Stimulated activated CD8-positive, alpha-beta memory T cell treated with anti-CD3 and anti-CD28 coated beads, Interleukin-15, amount 100 ng/mL, for 48 hours (primary cell): Measurements from ENCODE around the gene LSM7.

Source experiments
- DNase-seq, 2 donors: peaks; one replicate each; pipeline ENCODE4 v3.0.0-alpha.2; 2020; ENCODE audit warnings: low read depth in 2 of 2

LSM7 gene

DNA sequence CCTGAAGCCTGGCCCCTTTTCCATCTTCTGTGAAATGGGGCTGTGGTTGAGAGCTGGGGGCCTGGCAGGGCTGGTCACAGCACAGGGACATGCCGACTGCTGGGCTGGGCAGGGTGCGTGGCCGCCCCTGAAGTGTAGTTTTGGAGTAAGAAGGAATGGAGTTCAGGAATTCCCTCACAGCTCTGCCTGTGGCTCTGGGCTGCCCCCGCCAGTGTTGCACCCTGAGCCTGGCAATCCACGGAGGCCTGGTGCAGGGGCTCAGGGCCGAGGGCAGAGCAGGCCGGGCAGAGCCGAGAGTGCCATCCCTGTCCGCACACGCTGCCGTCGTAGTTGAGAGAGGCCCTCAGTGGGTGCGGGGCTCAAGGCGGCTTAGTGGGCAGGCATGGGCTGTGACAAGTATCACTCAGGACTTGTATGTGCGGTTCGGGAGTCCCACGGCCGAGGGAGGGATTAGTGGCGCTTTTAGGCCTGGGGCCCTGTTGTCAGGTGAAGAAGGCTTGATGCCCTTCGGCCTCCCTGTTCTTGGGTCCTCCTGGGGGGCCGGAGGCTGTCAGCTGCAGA, 9.7 kb upstream of the LSM7 start:
- no peak for DNase-seq

DNA sequence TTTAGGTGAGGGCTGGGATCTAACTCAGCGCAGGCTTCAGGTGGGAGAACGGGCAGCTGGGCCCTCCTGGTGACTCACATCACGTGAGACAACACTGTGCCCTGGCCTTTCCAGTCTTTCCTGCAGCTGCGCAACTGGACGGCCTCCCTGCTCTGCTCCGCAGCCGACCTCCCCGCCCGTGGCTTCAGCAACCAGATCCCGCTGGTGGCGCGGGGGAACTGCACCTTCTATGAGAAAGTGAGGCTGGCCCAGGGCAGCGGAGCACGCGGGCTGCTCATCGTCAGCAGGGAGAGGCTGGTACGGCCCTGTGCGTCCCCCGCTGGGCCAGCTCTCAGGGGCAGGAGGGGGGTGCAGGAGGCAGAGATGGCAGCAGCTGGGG, 8.9 kb upstream of the LSM7 start:
- DNase-seq = no peak

DNA sequence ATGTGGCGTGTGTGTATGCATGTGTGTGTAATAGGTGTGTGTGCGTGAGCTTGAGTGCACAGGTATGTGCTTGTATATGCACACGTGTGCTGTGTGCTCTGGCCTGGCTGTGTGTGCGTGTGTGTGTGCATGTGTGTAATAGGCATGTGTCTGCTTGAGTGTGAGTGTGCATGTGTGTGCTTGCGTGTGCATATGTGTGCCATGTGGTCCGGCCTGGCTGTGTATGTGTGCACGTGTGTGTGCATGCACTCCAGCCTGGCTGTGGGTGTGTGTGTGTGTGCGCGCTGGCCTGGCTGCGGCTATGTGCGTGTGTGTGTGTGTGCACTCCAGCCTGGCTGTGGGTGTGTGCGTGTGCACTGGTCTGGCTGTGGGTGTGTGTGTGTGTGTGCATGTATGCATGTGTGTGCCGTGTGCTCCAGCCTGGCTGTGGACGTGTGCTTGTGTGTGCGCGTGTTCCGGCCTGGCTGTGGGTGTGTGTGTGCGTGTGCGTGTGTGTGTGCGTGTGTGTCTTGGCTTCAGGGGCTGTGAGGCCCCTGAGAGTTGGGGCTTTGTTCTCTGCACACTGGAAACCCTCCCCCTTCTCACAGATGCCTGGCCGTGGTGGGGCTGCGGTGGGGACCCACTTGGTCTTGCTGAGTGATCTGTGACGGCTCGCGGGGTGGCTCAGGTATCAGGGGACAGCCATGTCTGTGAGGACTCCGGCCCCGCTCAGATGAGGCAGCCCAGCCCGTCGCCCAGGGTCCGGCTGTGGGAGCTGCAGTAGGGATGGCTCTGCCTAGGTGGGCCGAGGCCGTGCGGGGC, 8.3 kb upstream of the LSM7 start:
- DNase-seq = no peak

DNA sequence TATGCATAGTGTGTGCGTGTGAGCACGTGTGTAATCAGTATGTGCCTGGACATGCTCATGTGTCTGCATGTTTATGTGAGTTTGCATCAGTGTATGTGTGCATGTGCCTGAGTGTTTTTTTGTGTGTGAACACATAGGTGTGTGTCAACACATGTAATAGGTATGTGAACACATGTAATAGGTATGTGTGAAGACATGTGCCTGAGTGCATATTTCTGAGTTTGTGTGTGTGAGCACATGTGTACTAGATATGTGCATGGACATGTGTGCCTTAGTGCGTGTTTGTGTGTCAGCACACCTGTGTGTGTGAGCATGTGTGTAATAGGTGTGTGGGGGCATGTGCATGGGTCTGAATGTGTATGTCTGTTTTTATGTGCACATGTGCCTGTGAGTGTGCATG, 7.5 kb upstream of the LSM7 start:
- DNase-seq = no peak

DNA sequence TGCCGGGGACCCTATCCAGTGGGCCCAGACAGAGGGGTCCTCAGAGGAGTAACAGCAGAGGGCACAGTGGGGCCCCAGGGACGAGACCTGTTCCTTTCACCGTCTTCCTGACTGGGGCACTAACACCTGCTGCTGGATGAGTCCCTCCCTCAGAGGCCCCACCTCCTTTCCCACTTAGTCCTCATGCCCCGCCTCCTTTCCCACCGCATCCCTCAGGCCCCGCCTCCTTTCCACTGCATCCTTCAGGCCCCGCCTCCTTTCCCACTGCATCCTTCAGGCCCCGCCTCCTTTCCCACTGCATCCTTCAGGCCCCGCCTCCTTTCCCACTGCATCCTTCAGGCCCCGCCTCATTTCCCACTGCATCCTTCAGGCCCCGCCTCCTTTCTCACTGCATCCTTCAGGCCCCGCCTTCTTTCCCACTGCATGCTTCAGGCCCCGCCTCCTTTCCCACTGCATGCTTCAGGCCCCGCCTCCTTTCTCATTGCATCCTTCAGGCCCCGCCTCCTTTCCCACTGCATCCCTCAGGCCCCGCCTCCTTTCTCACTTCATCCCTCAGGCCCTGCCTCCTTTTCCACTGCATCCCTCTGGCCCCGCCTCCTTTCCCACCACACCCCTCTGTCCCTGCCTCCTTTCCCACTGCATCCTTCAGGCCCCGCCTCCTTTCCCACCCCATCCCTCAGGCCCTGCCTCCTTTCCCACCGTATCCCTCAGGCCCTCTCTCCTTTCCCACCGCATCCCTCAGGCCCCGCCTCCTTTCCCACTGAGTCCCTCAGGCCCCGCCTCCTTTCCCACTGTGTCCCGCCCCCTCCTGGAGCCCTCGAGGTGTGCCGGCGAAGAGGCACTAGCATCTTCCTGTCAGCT, 6.8 kb upstream of the LSM7 start:
- DNase-seq = no peak

DNA sequence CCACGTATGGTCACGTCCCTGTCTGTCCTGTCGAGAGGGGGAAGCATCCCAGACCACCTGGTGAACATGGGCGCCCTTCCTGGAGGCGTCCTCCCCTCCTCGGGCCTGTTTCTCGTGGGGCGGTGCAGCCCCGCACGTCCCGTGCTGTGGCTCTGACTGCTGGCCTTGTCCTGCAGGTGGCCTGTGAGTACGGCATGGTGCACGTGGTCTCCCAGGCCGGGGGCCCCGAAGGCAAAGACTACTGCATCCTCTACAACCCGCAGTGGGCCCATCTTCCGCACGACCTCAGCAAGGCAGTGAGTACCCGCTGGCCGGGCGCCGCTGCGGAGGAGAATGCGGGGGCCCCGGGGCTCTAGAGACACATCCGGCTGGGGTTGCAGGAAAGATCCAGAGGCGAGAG, 6.0 kb upstream of the LSM7 start:
- DNase-seq = no peak

DNA sequence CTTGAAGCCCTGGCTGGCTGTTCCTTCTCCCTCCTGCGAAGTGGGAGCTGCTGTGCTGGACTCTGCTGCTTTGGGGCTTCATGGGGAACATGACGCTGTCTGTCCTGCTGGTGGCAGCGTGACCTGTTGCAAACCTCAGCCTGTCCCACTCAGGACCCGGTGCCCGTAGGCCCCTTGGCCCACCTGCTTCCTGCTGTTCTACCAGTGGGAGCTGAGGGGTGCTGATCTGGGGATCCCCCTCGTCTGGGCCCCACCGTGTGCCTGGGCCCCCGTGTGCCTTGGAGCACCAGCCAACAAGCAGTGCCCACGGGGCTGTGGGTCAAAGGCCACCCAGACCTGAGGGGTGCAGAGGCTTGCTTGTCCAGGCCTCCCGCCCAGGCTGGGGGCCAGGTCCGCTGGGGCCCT, 5.4 kb upstream of the LSM7 start:
- DNase-seq = no peak

DNA sequence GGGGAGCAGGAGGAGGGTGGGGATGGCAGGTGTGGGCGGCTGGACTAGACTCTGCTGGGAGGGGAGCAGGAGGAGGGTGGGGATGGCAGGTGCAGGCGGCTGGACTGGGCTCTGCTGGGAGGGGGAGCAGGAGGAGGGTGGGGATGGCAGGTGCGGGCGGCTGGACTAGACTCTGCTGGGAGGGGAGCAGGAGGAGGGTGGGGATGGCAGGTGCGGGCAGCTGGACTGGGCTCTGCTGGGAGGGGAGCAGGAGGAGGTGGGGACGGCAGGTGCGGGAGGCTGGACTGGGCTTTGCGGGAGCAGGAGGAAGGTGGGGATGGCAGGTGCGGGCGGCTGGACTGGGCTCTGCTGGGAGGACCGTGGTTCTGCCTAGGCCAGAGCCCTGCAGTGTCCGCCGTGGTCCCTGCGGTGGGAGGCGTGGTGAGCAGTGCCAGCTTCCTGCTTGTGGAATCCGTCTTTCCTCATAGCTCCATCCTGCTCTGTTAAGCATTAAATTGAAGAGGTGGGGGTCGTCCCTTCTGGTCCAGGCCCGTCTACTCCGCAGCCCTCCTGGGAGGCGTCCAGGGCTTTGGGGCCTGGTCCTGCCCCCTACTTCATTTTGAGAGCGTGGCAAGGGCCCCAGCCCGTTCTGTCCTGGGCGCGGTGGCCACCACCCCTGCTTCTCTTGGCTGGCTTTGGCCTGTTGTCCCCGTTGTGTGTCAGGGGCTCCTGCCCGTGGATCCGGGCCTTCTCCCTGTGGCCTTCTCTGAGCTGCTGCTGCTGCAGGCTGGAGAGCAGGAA, 4.8 kb upstream of the LSM7 start:
- DNase-seq = no peak

DNA sequence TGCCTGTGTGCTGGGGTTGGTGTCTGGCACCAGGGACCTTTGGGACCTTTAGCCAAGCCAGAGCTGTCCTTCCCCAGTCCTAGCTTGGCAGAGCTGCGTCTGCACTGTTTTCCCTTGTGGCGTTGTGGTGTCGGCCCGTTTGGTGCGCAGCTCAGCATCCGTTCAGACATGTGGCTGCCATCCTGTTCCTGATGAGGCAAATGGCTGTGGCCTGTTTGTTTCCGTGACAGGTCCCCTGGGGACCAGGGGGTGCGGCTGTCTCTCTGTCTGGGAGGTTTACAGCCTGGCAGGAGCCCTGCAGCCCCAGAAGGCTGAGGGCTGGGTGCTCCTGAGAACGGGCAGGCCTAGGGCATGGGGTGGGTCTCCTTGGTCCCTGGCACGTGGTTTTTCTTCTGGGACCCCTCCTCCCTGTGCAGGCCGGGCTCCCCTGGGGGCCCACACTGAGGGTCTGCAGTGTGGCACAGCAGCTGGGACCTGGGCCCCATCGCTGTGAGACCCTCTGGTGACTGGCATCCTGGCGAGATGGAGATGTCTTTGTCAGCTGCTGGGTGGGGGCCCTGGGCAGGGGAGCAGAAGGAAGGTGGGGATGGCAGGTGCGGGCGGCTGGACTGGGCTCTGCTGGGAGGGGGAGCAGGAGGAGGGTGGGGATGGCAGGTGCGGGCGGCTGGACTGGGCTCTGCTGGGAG, 4.1 kb upstream of the LSM7 start:
- DNase-seq = no peak

DNA sequence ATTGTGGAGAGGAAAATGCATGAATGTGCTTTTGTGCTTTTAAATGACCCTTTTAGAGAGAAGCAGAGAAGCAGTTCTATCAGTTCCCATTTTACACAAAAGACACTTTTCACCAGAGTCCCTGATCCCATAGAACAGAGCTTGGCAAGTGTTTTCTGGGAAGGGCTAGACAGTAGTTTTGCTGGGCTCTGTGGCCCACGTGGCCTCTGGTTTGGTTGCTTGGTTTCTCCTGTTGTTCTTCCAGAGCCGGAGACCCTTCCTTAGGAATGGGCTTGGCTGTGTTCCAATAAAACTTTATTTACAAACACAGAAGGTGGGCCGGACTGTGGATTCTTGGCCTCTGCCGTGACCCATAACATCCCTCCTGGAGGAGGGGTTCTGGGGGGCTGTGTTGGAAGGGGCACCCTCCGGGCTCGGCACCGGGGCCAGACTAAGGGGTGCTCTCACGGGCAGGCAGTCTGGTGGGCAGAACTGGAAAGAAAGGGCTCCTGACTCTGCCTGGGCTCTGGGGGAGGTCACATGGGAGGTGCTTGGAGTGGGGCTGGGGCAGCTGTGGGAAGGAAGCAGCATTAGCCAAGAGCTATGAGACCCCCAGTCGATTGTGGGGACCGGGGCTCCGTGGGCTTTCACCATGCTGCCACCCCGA, 3.3 kb upstream of the LSM7 start:
- no peak for DNase-seq

DNA sequence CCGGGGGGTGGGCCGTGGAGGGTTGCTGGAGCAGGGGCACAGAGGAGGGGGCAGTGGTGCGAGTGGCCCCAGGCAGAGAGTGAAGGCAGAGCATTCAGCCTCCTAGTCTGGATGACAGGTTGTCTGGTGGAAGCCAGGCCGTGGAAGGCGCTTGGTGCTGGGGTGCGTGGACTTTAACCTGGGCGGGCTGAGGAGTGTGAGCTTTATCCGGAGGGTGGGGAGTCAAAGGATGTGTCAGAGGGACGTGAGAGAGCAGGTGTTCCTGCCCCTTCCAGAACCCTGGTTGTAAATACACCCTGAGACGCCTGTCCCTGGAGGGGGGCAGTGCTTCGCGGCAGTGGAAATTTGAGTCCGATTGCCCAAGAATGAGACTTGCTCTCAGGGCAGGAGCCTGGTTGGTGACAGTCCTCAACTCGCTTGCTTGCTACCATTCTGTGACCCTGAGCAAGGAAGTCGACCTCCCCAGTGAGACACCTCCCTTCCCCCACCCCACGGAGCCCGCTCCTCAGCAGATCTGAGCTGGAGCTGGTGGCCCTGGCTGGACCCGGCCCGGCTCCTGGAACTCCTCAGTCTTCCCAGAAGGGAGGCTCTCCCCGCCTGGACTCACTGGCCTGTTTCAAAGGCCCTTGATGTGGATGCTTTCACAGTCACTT, 2.4 kb upstream of the LSM7 start:
- DNase-seq = no peak

DNA sequence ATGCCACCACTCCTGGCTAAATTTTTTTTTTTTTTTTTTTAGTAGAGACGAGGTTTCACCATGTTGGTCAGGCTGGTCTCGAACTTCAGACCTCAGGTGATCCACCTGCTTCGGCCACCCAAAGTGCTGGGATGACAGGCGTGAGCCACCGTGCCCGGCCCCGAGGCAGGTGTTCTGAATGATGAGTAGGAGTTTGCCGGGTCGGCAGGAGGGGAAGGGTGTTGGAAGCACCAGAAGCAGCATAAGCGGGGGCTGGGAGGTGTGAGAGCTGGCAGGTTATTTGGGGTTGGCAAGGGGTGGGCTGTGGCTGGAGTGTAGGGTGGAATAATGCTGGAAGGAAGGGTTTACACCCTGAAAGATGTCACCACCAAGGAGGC, 1.9 kb upstream of the LSM7 start:
- no peak for DNase-seq

DNA sequence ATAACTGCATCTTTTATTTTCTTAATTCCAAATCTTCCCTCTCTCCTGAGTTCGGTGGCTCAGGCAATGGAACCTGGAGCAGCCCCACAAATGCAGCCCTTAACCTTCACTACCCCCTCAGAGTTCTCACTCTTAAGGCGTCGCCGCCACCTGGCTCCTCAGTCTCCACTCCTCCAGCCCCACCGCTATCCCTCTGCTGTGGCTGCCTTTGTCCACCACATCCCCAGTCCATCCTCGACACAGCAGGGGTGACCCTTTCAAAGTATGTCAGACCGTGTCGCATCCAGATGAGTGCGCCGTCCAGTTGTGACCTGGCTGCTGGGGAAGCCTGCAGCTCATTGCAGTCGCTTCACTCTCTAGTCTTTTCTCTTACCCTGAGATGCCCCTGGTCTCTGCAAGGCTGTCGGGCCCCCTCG, 1.1 kb upstream of the LSM7 start:
- DNase-seq = no peak

DNA sequence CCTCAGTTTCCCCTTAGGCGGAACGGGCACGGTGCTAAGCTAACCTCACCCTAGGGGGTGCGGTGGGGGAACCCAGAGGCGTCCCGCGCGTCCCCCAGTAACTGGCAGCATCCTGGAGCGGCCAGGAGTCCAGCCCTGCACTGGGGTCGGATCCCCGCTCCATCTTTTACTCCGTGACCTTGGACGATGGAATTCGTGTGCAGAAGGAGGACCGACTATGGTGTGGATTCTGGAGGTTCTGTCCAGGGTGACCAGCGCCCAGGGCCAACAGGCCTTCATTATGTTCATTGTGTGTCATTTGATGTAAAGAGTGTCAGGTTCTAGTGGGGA, 728 bp upstream of the LSM7 start:
- DNase-seq = no peak

DNA sequence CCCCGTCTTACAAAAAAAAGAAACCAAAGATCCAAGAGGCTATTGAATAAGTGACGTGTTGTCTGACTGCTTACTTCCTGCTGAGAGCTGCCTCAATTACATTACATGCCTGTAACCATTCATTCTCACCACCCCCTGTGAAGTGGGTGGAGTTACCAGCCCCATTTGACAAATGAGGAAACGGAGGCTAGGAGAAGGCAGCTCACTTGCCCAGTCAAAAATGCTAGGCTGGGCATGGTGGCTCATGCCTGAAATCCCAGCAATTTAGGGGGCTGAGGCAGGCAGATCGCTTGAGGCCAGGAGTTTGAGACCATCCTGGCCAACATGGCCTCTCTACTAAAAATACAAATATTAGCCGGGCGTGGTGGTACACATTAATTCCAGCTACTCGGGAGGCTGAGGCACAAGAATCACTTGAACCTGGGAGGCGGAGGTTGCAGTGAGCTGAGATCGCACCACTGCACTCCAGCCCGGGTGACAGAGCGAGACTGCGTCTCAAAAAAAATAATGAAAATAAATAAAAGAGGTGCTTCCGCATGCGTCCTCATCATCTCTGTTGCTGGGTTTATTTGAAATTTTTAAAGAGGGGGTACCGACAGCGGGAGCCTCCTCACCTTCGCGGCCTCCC, 499 bp downstream of the LSM7 start:
- DNase-seq = peak; percentile 40 to 50

DNA sequence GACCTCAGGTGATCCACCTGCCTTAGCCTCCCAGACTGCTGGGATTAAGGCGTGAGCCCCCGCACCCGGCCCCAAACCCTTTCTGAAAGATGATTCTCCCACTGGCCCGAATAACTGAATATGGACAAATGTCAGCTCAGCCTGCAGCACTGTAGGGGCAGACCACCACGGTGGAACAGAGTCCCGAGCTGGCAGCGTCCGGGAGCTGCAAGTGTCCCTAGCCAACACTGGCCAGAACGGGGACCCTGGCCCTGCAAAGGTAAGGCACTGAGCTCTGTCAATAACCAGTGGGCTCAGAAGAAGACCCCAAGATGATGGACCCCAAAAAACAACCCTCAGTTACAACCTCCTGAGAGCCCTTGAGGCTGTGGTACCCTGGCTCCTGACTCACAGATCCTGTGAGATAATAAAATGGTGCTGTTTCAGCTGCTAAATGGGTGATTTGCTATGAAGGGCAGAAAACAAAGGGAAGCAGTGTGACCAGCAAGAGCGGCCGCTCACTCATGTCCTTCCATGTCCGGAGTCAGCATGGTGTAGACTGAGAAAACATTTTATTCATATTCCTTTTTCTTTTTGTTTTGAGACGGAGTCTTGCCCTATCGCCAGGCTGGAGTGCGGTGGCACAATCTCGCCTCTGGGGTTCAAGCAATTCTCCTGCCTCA, 1.6 kb downstream of the LSM7 start:
- no peak for DNase-seq

DNA sequence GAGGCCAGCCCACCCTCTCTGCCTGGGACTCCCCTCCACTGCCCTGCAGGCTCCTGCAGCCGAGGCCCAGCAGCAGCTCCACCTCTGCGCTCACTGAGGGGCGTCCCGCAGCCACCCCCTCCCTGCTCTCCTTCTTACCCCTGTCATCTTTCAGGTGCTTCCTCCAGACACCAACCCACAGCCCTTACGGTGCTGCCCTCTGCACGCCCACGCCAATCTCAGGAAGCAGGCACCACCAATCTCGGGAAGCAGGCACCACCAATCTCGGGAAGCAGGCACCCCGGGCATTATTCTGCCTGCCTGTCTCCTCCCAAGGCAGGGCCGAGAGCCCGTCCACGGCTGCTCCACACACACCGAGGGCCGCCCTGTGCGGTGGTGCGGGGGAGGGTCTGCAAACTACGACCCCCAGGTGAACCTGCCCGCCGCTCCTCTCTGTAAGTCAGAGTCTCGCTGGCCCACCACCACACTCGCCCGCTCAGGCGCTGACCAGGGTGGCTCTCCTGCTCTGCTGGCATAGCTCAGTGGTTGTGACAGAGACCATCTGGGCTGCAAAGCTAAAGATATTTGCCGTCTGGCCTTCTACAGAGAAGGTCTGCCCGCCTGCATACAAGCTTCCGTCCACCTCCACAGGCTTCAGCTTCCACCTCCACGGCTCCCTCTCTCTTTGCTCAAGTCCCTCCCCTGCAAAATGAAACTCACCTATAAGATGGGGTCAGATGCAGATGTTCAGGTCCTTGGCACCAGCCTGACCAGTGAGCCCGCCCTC, 2.9 kb downstream of the LSM7 start:
- no peak for DNase-seq

DNA sequence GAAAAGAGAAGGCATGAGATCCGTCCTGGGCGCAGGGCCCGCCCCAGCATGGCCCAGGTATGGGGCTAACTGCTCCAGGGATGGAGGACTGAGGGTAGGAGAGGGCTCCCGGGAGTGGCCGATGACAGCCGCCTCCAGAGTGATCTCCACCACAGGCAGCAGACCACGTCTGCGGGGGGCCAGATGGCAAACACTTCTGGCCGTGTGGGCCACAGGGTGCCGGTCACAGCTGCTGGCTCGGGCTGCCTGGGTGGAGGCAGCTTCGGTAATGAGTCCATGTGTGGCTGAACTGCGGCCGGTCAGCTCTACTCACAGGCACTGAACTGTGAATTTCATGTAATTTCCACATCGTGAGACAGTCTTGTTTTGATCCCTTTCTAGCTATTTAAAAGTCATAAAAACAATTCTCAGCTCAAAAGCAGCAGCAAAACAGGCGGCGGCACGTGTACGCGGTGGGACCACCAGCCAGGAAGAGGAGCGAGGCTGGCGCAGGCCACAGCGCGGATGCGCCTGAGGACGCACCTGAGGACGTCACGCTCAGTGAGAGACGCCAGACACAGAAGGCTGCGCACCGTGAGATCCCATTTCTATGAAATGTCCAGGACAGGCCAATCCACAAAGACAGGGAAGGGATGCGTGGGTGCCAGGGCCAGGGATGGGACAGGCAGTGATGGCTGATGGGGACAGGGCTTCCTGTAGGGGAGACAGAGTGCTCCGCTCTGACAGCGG, 4.0 kb downstream of the LSM7 start:
- DNase-seq = no peak
